Measurements from ENCODE around the gene TDRD10.

- TF ChIP-seq EP300 (IDR thresholded peaks at IDR 0.05) (no peak), CTCF (IDR thresholded peaks at IDR 0.05) (no peak)
These were observed 12.2 kb upstream of the TDRD10 start for GRCh38 chr1:154489695-154490274.

Measured in esophagus muscularis mucosa (tissue), 3 donors.